Measurements from ENCODE around the gene IGF2BP3. TPM values are rescaled to one million over a fixed set of nuclear protein-coding genes. Genes with fewer than 3 reads are reported as not detected.
"Not testable (repeated sequence)": the region's sequence is repeated elsewhere in the genome, so short reads cannot be mapped to it uniquely, and the experiment has no call there.

The IGF2BP3 gene
- total and polyA plus RNA-seq, 10 of the 15 experiments (the other 5 are each of a cell fraction or from before 2014, with no cell fraction given), result 4.6 to 61.2 (median 36.9) TPM

GRCh38 chr7:23404546-23405239 lies 65.6 kb downstream of the IGF2BP3 start (continued):
- no peak for TF ChIP-seq ZSCAN29 (IDR thresholded peaks at IDR 0.05)
- no peak for TF ChIP-seq NBN (IDR thresholded peaks at IDR 0.05)
- no peak for TF ChIP-seq EZH2 (IDR thresholded peaks at IDR 0.05; ENCODE audit: borderline replicate concordance, control insufficient read depth, low read depth, low read length)
- no peak for TF ChIP-seq ZNF384 (IDR thresholded peaks at IDR 0.05; ENCODE audit: borderline replicate concordance, low read depth, low read length)
- TF ChIP-seq JUND (IDR thresholded peaks at IDR 0.05; ENCODE audit: low read depth, low read length), result no peak
- TF ChIP-seq ZNF217 (IDR thresholded peaks at IDR 0.05), result no peak
- no peak for TF ChIP-seq RUNX3 (IDR thresholded peaks at IDR 0.05; ENCODE audit: low read length)

- no peaks in the 10 kb centered on the region for H4K20me1 ChIP-seq (ENCODE audit: control insufficient read depth, insufficient read depth)
- RAD21 ChIA-PET (ENCODE audit: unreplicated experiment), result no interaction called here
- peaks cover 4 to 14% of the 10 kb centered on the region in 2 experiments for H3K36me3 ChIP-seq (ENCODE audit: control insufficient read depth in 2 of 2, insufficient read depth in 2 of 2, low read length in 1 of 2)
- FAIRE-seq, result no peak
- POLR2A ChIA-PET, result no interaction called here
- SMC1A ChIA-PET (ENCODE audit: uncharacterized antibody, unreplicated experiment), result interaction anchor here (0.6 to 2.5 kb wide), 5 partner anchors 14 to 96 kb away, joined by 3 to 5 read pairs (median 3); no protein-coding TSS in a partner anchor
- H2AFZ ChIP-seq (ENCODE audit: control insufficient read depth, low read depth, low read length), result no peak overlapping the region
- ATAC-seq, result no peak
- no peak overlapping the region for H3K9ac ChIP-seq (ENCODE audit: control insufficient read depth, insufficient read depth, low read length)
- CTCF ChIA-PET, result interaction anchor here (1.2 kb wide), 1 partner anchor 41 kb away, joined by 3 read pairs; no protein-coding TSS in a partner anchor
- peaks cover 4% of the 10 kb centered on the region for H3K9me3 ChIP-seq (replicated peaks; ENCODE audit: control insufficient read depth, insufficient read depth, low read length)
- H3K27ac ChIP-seq (ENCODE audit: control insufficient read depth, insufficient read depth), result no peak overlapping the region
- no peaks in the 10 kb centered on the region for H3K4me1 ChIP-seq (ENCODE audit: control insufficient read depth, insufficient read depth, low read length)
- H3K4me3 ChIP-seq, result no peak overlapping the region
- whole genome bisulfite sequencing (ENCODE audit: insufficient coverage, insufficient replicate concordance, low lambda C conversion rate, missing lambda C conversion rate), result 96% methylated on average over 5 of the region's 5 CpGs
- TF ChIP-seq REST (IDR thresholded peaks at IDR 0.05; ENCODE audit: low read depth, low read length), result no peak
- no TSS peak for BruUV-seq (replicated peaks)
- H3K79me2 ChIP-seq (ENCODE audit: control insufficient read depth, insufficient read depth, low read length), result peaks cover 6% of the 10 kb centered on the region
- intact Hi-C loops (cut with micrococcal nuclease; ENCODE audit: unreplicated experiment), result no loop called here
- in situ Hi-C loops (cut with MboI), result no loop called here
- no peak overlapping the region for H3K4me2 ChIP-seq (ENCODE audit: control insufficient read depth, insufficient read depth)
- no peaks in the 10 kb centered on the region for H3K27me3 ChIP-seq (replicated peaks in 1 of 2; ENCODE audit: control insufficient read depth in 2 of 2, insufficient read depth in 2 of 2, low read length in 1 of 2)
- DNase-seq (ENCODE audit: low read depth, low spot score), result no peak
Measured at GRCh38 chr7:23403970-23404369, 66.3 kb downstream of the IGF2BP3 start.

- SMC1A ChIA-PET (ENCODE audit: uncharacterized antibody, unreplicated experiment); intact Hi-C loops (cut with micrococcal nuclease; ENCODE audit: unreplicated experiment); RAD21 ChIA-PET (ENCODE audit: unreplicated experiment); H3K79me2 ChIP-seq (ENCODE audit: control insufficient read depth, insufficient read depth, low read length); CTCF ChIA-PET; ATAC-seq; H3K27ac ChIP-seq (ENCODE audit: control insufficient read depth, insufficient read depth); H3K9me3 ChIP-seq (replicated peaks; ENCODE audit: control insufficient read depth, insufficient read depth, low read length); H2AFZ ChIP-seq (ENCODE audit: control insufficient read depth, low read depth, low read length); H3K4me3 ChIP-seq; H4K20me1 ChIP-seq (ENCODE audit: control insufficient read depth, insufficient read depth); POLR2A ChIA-PET; H3K9ac ChIP-seq (ENCODE audit: control insufficient read depth, insufficient read depth, low read length); H3K4me2 ChIP-seq (ENCODE audit: control insufficient read depth, insufficient read depth); in situ Hi-C loops (cut with MboI); H3K27me3 ChIP-seq (replicated peaks in 1 of 2; ENCODE audit: control insufficient read depth in 2 of 2, insufficient read depth in 2 of 2, low read length in 1 of 2); DNase-seq (ENCODE audit: low read depth, low spot score); FAIRE-seq; H3K4me1 ChIP-seq (ENCODE audit: control insufficient read depth, insufficient read depth, low read length); H3K36me3 ChIP-seq (ENCODE audit: control insufficient read depth in 2 of 2, insufficient read depth in 2 of 2, low read length in 1 of 2): not testable (repeated sequence)
- WGBS (ENCODE audit: insufficient coverage, insufficient replicate concordance, low lambda C conversion rate, missing lambda C conversion rate), result 73% methylated on average over 2 of the region's 2 CpGs
- TSS peak; percentile 25 for BruUV-seq (replicated peaks)
Measured at GRCh38 chr7:23398090-23398489, 72.2 kb downstream of the IGF2BP3 start.

All from GM12878 (cell line).